DMS79 (cell line): ENCODE data around the gene CCDC187.

Source experiments
- DNase-seq: peaks from one replicate; lab custom pipeline; 2025; lab: John Stamatoyannopoulos, UW

Gene CCDC187

DNA sequence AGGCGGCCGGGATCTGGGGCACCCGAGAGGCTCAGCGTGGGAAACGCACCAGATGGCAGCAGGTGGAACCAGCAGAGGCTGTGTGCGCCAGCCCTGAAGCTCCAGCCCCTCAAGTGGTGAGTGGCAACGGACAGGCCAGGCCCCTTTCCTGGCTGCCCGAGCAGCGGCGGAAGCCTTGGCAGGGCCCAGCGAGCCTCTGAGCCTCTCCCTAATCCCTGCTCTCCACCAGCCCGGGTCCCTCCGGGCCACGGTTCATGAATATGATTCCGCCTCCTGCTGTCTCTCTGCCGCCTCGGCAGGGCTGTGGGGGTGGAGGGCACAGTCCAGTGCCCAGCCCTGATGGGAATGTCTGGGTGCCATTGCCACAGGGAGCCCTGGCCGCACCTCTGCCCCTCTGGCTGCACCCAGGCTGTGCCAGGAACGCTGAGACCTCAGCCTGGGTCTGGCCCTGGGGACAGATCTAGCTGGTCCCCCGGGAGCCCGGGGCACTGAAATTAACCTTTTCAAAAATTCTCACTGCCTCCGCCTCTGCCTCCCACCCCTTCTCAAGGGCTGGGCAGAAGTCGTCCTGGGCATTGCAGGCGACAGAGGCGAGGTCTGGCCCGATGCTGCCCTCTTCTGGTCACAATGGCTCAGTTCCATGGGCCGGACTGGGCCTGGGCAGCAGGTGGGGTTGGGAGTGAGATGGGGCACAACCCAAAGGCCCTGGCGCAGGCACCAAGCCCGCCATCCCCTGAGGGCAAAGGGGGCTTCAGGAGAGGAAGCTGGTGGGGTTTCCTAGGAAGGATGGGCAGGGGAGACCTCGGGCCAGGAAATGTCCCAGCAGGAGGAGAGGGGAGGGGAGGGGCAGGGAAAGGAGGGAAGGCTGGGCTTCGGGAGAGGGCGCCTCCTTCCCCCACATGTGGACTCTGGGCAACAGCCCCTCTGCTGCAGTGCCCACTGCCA is 20.3 kb downstream of the CCDC187 start:
- peak; percentile 77 for DNase-seq

DNA sequence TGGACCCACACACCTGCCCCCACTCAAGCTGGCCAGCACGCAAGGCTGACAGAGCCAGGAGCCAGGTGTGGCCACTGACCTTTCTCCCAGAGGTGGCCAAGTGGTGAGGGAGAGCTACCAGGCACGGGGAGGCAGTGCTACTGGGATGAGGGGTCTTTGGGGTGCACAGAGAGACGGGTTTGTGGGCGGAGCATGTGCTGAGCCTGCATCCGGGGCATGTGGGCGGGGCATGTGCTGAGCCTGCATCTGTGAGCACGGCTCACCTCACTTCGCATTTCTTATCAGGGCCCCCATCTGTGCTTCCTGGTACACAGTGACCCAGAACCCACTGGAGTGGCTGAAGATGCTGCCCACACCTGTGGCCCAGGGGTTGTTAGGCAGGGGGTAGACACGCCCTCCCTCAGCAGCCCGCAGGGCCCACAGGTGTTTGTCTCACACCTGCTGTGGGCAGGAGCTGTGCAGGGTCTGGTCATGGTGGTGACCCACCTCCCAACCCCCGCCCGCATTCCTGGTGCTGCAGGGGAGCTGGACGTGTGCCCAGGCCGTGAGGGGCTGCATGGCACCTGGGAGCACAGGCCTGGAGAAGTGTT is 21.5 kb downstream of the CCDC187 start:
- peak; percentile 24 for DNase-seq

DNA sequence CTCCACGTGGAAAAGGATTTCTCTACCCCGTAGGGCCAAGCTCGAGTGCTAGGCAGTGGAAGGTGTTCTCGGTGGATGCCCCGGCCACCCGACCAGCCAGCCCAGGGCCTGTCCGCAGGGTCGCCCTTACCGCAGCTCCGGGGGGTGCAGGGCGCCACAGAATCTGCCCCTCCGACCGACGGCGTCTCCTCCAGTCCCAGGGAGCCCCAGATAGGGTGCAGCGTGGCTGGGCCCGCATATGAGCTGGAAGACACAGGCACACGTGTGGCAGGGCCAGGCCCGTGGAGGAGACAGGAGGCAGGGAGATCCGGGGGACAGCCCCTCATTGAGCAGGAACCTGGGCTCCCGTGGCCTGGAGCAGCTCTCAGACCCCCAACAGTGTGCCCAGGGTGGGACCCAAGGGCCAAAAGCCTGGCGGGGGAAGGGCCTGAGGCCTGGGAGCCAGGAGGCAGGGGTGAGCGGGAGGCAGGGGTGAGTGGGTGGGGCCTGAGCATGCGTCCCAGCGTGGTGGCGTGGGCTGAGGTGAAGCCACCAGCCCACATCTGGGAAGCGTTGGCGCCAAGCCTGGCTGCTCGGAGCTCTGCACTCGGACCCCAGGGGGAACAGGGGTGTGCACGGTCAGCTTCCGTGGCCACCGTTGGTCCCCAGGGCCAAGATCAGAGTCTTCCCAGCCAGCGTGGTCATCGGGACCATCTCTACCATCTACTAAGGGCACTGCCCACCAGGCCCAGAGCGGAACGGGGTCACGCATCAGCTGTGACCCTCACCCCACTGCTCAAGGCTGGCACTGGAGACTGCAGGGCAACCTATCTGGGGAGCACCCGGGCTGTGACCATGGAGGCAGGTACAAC is 22.2 kb downstream of the CCDC187 start:
- DNase-seq, result no peak

DNA sequence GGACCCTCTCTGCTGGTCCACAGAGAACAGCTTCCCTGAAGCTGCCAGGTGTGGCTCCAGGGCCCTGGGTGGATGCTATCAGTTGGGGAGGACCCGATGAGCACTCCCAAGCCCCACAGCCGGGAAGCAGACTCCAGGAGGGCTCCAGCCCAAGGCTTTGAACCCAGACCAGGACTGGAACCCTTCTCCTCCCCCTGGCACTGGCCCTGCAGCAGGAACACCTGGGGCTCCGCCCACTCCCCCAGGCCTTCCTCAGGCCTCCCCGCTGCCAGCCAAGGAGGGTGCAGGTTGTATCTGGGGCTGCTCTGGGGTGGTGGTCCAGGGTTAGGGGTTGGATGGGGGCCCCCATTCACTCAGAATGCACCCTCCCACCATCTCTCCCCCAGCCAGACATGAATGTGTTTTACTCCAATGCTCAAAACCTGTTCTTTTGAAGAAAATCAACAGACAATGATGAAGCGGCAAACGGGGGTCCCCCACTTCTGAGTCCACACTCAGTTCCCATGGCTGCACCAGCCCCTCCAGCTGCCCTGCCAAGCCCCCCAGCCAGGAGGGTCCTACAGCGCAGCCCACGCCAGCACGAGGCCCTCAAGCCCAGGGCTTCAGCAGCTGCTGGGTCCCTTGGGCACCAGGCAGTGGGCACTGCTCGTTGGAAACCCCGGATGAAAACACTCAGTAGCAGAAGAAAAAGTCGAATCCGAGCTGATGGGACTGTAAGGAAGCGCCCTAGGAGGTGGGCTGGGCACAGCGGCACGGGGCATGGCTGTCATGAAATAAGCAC is 23.2 kb downstream of the CCDC187 start:
- DNase-seq, result no peak

DNA sequence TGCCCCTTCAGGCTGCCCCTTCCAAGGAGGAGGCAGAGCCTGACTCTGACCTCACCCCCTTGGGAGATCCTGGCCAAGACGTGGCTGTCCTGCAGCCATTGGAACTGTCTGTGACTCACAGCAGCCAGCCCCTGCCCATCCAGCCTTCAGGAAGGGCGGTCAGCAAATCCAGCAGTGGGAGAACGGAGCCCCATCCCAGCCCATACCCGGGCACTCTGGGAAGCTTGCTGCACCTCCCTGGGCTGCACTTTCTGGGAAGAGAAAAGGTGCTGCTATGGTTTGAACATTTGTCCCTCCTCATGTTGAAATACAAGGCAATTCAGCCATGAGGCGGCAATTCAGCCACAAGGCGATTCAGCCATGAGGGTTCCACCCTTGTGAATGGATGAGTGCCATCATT is 24.4 kb downstream of the CCDC187 start:
- no peak for DNase-seq

DNA sequence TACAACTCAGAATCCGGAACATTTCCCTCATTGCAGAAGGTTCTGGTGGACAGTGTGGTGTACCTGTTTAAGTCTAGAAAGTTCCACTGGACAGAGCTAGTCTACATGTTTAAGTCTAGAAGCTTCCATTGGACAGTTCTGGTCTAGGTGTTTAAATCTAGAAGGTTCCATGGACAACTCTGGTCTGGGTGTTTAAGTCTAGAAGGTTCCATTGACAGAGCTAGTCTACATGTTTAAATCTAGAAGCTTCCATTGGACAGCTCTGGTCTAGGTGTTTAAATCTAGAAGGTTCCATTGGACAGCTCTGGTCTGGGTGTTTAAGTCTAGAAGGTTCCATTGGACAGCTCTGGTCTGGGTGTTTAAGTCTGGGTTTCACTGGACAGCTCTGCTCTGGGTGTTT is 25.0 kb downstream of the CCDC187 start:
- DNase-seq, result no peak

DNA sequence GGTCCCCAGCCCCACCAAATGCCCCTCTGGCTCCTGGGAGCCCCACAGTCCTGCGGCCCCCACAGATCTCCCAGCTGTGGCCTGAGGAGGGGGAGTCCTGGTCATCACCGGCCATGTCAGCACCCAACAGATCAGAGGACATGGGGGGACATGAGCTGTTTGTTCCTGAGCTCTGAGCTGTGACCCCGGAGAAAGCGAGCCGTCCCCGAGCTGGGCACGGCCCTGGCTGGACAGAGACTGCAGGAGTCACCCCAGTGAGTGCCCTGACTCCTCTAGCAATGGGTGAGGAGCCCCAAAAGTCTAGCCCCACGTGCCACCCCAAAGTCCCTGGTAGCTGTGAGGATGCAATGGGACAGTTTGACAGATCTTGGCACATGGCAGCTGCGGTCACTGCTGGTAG is 25.7 kb downstream of the CCDC187 start:
- DNase-seq, result no peak

DNA sequence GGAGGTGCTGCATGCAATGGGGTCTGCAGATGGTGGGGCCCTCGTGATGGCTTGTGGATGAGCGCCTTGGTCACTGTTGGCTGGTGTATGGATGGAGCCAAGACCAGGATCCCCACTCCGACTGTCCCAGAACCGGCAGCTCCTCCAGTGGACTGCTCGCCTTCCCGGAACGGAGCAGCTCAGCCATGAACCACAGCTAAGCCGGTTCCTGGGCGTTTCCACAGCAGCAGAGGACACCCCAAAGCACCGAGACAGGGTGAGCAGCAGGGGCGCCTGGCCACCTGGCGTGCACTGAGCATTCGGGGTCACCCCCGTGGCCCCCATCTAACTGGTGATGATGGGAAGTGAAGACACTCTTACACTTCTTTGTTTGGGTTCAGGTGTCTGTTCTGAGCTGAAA is 26.1 kb downstream of the CCDC187 start:
- DNase-seq, result no peak

DNA sequence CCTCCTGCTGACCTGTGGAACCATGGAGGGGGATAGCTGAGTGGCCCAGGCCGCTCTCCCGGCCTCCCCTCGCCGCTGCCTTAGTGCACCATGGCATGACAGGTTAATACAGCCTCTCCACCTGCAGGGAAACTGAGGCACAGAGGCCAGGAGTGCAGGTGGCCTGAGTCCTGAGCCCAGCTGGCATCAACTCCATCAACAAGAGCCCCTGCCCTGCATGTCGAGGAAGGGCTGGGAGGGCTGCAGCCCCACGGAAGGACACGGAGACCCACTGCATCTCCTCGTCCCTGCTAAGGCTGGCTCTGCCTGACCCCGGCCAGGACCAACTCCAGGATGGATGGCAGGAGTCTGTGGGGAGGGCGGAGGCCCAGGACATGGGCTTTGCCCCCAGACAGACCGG is 27.2 kb downstream of the CCDC187 start:
- DNase-seq, result no peak

DNA sequence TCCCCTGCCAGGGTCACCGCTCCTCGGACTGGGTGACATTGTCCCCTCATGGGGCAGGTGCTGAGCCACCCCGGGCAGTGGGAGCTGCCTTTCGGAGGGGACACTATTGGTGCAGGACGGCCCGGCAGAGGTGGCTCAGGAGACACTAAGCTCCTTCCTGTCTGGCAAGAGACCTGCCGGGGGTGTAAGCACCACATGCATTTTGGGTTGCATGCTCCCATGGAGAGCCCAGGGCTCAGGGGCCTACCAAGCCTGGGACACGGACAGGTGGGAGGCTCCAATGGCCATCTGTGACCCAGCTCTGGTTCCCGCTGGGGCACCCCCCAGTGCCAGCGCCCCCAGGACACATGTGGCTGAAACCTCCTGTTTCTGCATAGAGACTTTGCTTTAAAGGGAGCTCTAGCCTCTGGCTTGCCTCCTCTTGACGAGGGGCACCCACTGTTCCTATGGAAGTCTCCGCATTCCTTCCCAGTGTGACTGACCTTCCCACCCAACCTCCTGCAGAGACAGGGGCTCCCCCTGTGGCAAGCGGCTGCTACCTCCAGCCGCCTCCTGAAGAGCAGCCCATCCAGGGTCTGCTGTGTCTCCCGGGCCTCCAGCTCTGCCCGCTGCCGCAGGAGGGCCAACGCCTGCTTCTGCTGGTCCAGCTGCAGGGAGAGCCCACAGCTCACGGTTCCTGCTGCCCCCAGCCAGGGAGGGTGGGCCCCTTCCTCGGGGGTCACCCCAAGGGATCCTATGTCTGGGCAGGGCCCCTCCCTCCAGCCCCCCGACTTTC is 28.1 kb downstream of the CCDC187 start:
- DNase-seq, result no peak

DNA sequence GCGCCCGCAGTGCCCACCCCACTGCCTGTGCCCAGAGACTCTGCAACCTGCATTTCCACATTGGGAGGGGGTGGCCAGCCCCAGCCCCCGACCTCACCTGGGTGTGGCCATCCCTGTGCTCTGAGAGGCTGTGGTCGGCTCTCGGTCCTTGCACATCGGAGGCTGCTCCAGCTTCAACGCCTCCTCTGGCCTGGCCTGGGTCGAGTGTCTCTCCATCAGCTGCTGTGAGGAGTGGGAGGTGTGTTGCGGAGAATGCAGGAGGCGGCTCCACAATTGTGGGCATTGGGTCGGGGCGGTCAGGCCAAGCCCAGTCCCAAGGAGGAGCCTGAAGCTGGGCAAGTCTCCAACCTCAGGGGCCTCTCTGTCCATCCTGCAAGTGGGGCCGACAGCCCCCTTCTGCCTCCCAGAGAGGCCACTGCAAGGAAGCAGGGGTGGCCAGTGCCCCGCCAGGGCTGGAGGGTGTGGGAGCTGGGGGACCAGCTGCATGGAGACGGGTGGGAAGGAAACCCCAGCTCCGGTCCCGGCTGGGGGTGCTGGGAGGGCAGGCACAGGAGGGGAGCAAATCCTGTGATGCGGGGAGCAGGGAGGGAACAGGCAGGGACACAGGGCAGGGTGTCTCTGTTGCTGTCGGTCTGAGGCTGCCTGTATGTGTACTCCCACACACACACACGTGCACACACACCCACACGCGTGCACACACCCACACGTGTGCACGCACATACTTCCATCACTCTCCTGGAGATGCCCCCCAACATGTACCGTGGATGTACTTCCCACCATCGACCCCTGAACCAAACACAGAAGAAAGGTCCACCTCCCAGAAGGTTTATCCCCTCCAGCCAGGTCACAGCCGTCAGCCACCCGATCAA is 28.9 kb downstream of the CCDC187 start:
- DNase-seq, result no peak

DNA sequence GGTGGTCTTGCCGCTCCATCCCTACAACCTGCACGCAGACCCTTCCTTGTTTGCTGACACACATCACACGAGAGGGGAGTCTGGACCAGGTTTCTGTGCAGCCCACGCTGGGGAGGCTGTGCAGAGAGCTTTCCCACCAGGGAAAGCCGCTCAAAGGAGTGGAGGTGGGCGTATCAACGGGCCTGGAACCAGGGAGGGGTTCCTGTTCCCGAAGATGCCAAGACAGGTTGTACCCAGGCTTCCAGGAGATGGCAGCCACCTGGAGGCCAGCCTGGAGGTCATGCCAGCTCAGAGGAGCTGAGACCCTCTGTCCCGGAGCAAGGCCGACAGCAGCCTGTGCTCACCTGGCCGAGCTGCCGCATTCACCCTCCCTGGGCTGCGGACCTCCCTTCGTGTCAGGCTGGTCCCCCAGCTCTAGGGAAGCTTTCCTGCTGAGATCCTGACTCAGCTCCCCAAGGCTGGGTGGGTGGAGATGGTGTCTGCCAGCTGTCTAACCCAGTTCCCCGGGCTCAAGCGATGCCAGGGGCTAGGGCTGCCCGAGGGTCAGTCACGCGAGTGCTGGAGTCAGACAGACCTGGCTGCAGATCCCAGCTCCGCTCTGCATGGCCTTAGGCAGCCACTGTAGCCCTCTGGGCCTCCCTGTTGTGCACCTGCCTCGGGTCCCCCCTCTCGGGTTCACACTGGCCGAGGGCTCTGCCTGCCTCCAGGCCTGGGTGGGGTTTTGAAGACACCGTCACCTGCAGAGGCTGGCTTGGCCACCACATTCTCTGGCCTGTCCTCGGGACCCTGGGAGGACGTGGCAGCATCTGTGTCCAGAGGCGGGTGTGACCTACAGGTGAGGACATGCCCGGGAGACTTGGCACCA is 29.7 kb downstream of the CCDC187 start:
- no peak for DNase-seq

DNA sequence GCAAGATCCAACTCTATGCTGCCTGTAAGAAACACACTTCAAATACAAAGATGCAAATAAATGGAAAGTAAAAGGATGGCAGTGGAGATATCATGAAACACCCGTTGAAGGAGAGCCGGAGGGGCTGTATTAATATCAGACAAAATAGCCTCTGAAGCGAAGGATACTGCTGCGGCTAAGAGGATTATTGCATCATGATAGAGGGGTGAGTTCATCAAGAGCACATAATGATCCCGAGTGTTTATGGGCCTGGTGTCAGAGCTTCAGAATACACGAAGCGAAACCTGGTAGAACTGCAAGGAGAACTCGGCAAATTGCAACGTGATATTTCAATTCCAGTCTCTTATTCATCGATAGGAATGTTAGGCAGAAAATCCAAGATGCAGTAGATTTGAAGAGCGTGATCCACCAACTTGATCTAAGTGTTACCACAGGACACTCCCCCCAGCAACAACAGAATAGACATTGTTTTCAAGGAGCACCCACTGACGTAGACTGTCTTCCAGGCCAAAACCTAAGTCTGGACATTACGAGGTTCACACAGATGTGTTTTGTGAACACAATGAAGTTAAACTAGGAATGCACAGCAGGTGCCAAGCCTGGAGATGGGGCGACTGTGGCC is 30.5 kb downstream of the CCDC187 start:
- no peak for DNase-seq

DNA sequence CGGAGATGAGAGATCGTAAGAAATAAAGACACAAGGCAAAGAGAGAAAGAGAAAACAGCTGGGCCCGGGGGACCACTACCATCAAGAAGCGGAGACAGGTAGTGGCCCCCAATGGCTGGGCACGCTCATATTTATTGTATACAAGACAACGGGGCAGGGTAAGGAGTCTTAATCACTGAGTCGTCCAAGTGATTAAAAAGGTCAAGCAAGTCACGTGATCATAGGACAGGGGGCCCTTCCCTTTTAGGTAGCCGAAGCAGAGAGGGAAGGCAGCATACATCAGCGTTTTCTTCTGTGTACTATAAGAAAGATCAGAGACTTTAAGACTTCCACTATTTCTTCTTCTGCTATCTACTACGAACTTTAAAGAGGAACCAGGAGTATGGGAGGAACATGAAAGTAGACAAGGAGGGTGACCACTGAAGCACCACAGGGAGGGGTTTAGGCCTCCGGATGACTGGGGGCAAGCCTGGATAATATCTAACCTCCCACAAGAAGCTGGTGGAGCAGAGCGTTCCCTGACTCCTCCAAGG is 33.7 kb downstream of the CCDC187 start:
- DNase-seq, result no peak

DNA sequence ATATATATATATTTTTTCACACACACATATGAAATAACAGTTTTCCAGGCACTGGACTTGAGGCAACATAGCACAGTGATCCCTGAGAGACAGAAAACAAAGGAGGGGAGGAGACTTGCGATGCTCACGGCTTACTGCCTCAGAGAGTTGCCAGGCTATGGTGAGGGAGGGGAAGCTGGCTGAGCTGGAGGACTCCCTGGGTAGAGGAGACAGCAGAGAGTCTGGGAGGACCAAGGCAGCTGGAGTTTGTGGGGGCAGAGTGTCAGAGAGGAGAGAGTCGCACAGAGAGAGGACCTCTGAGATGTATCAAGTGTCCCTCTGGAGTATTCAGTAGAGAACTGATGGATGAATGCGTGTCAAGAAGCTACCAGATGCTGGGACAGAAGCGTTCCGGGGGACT is 35.2 kb downstream of the CCDC187 start:
- no peak for DNase-seq

DNA sequence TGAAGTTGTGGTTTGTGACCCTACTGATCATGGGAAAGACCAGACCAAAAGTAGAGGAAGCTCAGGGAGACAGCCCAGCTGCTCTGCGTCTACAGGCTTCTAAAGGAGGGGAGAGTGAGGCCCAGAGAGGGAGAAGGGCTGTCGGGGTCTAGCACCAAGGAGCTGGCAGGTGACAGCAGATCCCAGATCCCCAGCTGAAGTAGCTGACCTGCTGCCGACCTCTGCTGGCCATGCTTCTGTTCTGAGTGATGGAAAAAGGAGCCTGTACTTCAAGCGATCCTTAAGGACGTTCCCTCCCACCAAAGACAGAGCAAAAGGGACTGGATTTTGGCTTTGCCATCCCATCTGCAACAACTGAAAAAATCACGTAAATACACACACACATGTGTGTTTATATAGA is 35.6 kb downstream of the CCDC187 start:
- DNase-seq, result no peak

DNA sequence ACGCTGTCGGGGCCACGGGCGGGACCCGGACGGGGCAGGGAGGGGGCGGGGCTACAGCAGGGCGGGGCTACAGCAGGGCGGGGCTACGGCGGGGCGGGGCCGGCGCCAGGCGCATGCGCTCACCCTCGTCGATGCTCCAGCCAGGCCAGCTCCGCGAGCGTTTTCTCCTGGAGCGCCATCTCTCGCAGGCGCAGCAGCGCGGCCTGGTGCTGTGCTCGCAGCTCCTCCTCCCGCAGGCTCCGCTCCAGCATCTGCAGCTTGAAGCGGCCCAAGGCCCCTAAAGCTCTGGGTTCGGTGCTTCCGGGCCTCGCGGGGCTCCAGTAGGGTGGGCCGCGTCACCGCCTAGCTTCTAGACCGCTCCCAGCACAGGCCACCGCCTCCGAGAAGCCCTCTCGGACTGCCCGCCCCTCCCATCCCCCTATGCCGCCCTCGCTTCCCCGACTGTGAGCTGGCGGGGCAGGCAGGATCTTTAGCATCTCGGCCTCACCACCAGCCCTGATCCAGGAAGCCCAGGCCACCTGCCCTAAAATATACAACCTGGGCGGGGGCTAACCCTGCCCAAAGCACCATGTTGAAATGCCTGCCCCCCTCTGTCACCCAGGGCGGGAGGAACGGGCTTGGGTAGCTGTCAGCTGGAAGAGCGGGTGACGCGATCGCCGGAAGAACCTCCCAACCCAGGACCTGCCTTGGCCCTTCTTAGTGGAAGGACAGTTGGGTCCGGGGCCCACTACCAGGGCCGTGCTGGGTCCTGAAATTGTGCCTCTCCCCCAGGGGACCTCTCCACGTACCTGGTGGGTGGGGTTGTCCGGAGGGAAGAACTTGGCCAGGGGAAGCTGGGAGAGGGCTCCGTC is 36.4 kb downstream of the CCDC187 start:
- DNase-seq, result no peak
